SK-N-MC (cell line): Measurements from ENCODE around the gene CEACAM5.
"Not testable (repeated sequence)": the region's sequence is repeated elsewhere in the genome, so short reads cannot be mapped to it uniquely, and the experiment has no call there.

Experiments used
- DNase-seq: peaks from one replicate; pipeline ENCODE4 v3.0.0-alpha.2; 2011; ENCODE audit warnings: low read depth, low spot score
- H3K27ac ChIP-seq: fragments of 200-600 bp; sonication (generic); 2 replicates; pipeline ENCODE4 v1.5.1; 2016; ENCODE audit warnings: mixed run types
- H3K36me3 ChIP-seq: fragments of 200-600 bp; sonication (generic); 2 replicates; pipeline ENCODE4 v1.6.1; 2017; ENCODE audit warnings: antibody characterized with exemption, low read length, mixed read lengths; ENCODE audit not compliant: insufficient read depth
- H3K4me3 ChIP-seq: fragments of 200-600 bp; sonication (generic); 2 replicates; pipeline ENCODE4 v1.5.1; 2016
- H3K9ac ChIP-seq: fragments of 200-600 bp; sonication (generic); 2 replicates; pipeline ENCODE4 v1.8.0; 2017; ENCODE audit warnings: mixed run types, mixed read lengths; ENCODE audit not compliant: insufficient read length
- H3K9me3 ChIP-seq: fragments of 200-600 bp; sonication (generic); 2 replicates; pipeline ENCODE4 v1.6.1; 2017; ENCODE audit warnings: low read depth, mild to moderate bottlenecking, antibody characterized with exemption, low read length, moderate library complexity, mixed read lengths
- EZH2 ChIP-seq: fragments of 200-600 bp; sonication (generic); IDR thresholded peaks from one replicate; pipeline ENCODE4 v1.6.1; 2017; ENCODE audit warnings: antibody characterized with exemption
- FOXP2 ChIP-seq: optimal IDR thresholded peaks from 2 replicates; pipeline ENCODE3; 2011; ENCODE audit warnings: mild to moderate bottlenecking, moderate library complexity; ENCODE audit not compliant: insufficient read depth; ENCODE audit errors: extremely low read length, control extremely low read depth
- POLR2AphosphoS5 ChIP-seq: IDR thresholded peaks from 2 replicates; pipeline ENCODE4 v1.6.1; 2012; ENCODE audit warnings: mild to moderate bottlenecking, low read depth, low read length, borderline replicate concordance

The CEACAM5 gene

GRCh38 chr19:41705393-41706174, 2.8 kb upstream of the CEACAM5 start:
- TF ChIP-seq POLR2AphosphoS5 (no peak), EZH2 (no peak), FOXP2 (no peak)
- Histone ChIP-seq H3K27ac (no peak overlapping the region), H3K4me3 (no peak overlapping the region), H3K36me3 (no peaks in the 10 kb centered on the region), H3K9ac (no peak overlapping the region), H3K9me3 (no peaks in the 10 kb centered on the region)
- DNase-seq: no peak

DNA sequence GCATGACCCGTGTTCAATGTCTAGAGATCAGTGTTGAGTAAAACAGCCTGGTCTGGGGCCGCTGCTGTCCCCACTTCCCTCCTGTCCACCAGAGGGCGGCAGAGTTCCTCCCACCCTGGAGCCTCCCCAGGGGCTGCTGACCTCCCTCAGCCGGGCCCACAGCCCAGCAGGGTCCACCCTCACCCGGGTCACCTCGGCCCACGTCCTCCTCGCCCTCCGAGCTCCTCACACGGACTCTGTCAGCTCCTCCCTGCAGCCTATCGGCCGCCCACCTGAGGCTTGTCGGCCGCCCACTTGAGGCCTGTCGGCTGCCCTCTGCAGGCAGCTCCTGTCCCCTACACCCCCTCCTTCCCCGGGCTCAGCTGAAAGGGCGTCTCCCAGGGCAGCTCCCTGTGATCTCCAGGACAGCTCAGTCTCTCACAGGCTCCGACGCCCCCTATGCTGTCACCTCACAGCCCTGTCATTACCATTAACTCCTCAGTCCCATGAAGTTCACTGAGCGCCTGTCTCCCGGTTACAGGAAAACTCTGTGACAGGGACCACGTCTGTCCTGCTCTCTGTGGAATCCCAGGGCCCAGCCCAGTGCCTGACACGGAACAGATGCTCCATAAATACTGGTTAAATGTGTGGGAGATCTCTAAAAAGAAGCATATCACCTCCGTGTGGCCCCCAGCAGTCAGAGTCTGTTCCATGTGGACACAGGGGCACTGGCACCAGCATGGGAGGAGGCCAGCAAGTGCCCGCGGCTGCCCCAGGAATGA, 1.5 kb upstream of the CEACAM5 start:
- H3K27ac ChIP-seq: no peak overlapping the region
- no peak for DNase-seq
- no peak overlapping the region for H3K4me3 ChIP-seq
- no peak overlapping the region for H3K9ac ChIP-seq
- no peaks in the 10 kb centered on the region for H3K36me3 ChIP-seq
- H3K9me3 ChIP-seq: no peaks in the 10 kb centered on the region
- TF ChIP-seq FOXP2 (no peak), EZH2 (no peak), POLR2AphosphoS5 (no peak)

DNA sequence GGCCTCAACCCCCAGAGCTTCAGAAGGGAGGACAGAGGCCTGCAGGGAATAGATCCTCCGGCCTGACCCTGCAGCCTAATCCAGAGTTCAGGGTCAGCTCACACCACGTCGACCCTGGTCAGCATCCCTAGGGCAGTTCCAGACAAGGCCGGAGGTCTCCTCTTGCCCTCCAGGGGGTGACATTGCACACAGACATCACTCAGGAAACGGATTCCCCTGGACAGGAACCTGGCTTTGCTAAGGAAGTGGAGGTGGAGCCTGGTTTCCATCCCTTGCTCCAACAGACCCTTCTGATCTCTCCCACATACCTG, 969 bp upstream of the CEACAM5 start:
- DNase-seq: no peak
- Histone ChIP-seq H3K9ac (no peak overlapping the region), H3K4me3 (no peak overlapping the region), H3K9me3 (no peaks in the 10 kb centered on the region), H3K36me3 (no peaks in the 10 kb centered on the region), H3K27ac (no peak overlapping the region)
- TF ChIP-seq POLR2AphosphoS5 (no peak), EZH2 (no peak), FOXP2 (no peak)

DNA sequence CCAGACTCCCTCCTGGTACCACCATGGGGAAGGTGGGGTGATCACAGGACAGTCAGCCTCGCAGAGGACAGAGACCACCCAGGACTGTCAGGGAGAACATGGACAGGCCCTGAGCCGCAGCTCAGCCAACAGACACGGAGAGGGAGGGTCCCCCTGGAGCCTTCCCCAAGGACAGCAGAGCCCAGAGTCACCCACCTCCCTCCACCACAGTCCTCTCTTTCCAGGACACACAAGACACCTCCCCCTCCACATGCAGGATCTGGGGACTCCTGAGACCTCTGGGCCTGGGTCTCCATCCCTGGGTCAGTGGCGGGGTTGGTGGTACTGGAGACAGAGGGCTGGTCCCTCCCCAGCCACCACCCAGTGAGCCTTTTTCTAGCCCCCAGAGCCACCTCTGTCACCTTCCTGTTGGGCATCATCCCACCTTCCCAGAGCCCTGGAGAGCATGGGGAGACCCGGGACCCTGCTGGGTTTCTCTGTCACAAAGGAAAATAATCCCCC, 505 bp upstream of the CEACAM5 start:
- no peak overlapping the region for H3K4me3 ChIP-seq
- no peaks in the 10 kb centered on the region for H3K9me3 ChIP-seq
- no peaks in the 10 kb centered on the region for H3K36me3 ChIP-seq
- DNase-seq: no peak
- no peak for TF ChIP-seq FOXP2
- TF ChIP-seq EZH2: no peak
- no peak for TF ChIP-seq POLR2AphosphoS5
- no peak overlapping the region for H3K9ac ChIP-seq
- no peak overlapping the region for H3K27ac ChIP-seq

- H3K9ac ChIP-seq, H3K36me3 ChIP-seq, H3K4me3 ChIP-seq, DNase-seq, H3K27ac ChIP-seq, H3K9me3 ChIP-seq: not testable (repeated sequence)
Measured at GRCh38 chr19:41709516-41709915, 1.1 kb downstream of the CEACAM5 start.

GRCh38 chr19:41709951-41710645, 1.7 kb downstream of the CEACAM5 start:
- H3K27ac ChIP-seq: no peak overlapping the region
- H3K9ac ChIP-seq: no peak overlapping the region
- no peak for DNase-seq
- no peaks in the 10 kb centered on the region for H3K36me3 ChIP-seq
- H3K4me3 ChIP-seq: no peak overlapping the region
- TF ChIP-seq FOXP2 (no peak), POLR2AphosphoS5 (no peak), EZH2 (no peak)
- no peaks in the 10 kb centered on the region for H3K9me3 ChIP-seq

DNA sequence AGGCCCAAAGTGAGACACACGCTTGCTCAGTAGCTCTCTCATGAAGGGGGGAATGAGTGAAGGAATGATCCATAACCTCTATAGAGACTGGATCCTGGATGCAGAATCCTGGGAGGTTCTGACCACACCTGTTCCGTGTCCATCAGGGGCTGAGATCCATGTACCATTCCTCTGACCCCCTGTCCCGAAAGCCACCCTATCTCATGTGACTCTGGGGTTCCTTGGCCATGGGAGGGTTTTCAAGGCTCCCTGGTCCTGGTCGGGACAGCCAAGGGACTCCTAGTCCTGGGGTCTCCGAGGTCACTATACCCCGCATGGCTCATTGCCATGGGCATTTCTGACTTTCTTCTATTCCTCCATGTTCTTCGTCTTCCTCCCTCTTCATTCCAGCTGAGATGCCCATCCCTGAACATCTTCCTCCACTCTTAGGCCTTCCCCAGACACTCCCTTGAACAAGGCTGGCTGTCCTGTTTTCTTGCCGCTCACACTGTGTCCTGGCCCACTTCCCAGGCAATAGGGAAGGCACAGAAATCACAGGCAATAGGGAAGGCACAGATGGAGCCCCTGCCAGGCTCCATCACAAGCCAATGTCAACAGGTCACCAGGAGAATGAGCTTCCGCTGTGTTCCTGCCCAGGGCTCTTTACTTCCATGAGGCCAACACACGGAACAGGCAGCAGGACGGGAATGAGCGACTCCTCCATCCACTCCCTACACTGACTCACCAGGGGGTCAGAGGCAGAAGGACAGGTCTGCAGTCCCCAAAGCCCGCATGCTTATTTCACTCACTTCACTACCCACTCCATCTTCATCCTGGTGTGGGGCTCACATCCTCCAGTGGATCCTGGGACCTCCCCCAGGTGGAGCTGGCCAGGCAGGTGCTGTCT, 3.2 kb downstream of the CEACAM5 start:
- no peak overlapping the region for H3K27ac ChIP-seq
- H3K4me3 ChIP-seq: no peak overlapping the region
- H3K9ac ChIP-seq: no peak overlapping the region
- no peaks in the 10 kb centered on the region for H3K9me3 ChIP-seq
- DNase-seq: no peak
- no peaks in the 10 kb centered on the region for H3K36me3 ChIP-seq
- TF ChIP-seq EZH2 (no peak), POLR2AphosphoS5 (no peak), FOXP2 (no peak)

- H3K36me3 ChIP-seq: no peaks in the 10 kb centered on the region
- H3K4me3 ChIP-seq: no peak overlapping the region
- TF ChIP-seq FOXP2 (no peak), EZH2 (no peak), POLR2AphosphoS5 (no peak)
- no peak overlapping the region for H3K27ac ChIP-seq
- no peaks in the 10 kb centered on the region for H3K9me3 ChIP-seq
- no peak overlapping the region for H3K9ac ChIP-seq
- no peak for DNase-seq
Measured at GRCh38 chr19:41714598-41714997, 6.2 kb downstream of the CEACAM5 start.
